HEK293 (cell line): ENCODE results near the gene PHLDB1.

Source experiments
- AEBP2 ChIP-seq: fragments of 450-650 bp; formaldehyde crosslinking; IDR thresholded peaks from 2 replicates; pipeline ENCODE4 v1.5.1; 2016; ENCODE audit warnings: missing biosample characterization, missing genetic modification characterization, borderline replicate concordance
- FEZF1 ChIP-seq: fragments of 450-650 bp; formaldehyde crosslinking; IDR thresholded peaks from 2 replicates; pipeline ENCODE4 v1.5.1; 2016; ENCODE audit warnings: missing biosample characterization, missing genetic modification characterization
- GFI1B ChIP-seq: fragments of 450-650 bp; formaldehyde crosslinking; IDR thresholded peaks from 2 replicates; pipeline ENCODE4 v1.5.1; 2016; ENCODE audit warnings: missing biosample characterization, missing genetic modification characterization
- HIC1 ChIP-seq: fragments of 450-650 bp; formaldehyde crosslinking; IDR thresholded peaks from 2 replicates; pipeline ENCODE4 v1.5.1; 2016; ENCODE audit warnings: missing biosample characterization, missing genetic modification characterization
- MEIS1 ChIP-seq: sonication (generic); formaldehyde crosslinking; IDR thresholded peaks from 2 replicates; pipeline ENCODE4 v1.8.1; 2022; ENCODE audit warnings: missing genetic modification reagents, mild to moderate bottlenecking, borderline replicate concordance
- SALL2 ChIP-seq: fragments of 450-650 bp; formaldehyde crosslinking; IDR thresholded peaks from 2 replicates; pipeline ENCODE4 v1.5.0; 2017; ENCODE audit warnings: missing biosample characterization, mild to moderate bottlenecking, missing genetic modification characterization, borderline replicate concordance
- ZBTB21 ChIP-seq: fragments of 450-650 bp; formaldehyde crosslinking; IDR thresholded peaks from 2 replicates; pipeline ENCODE4 v1.5.1; 2017; ENCODE audit warnings: missing biosample characterization, missing genetic modification characterization
- ZBTB7A ChIP-seq: fragments of 450-650 bp; formaldehyde crosslinking; IDR thresholded peaks from 2 replicates; pipeline ENCODE4 v1.5.1; 2016; ENCODE audit warnings: low read depth, missing biosample characterization, missing genetic modification characterization
- ZFHX2 ChIP-seq: fragments of 450-650 bp; formaldehyde crosslinking; conservative IDR thresholded peaks from 2 replicates; pipeline ENCODE4 v1.5.1; 2016; ENCODE audit warnings: missing biosample characterization, missing genetic modification characterization
- ZFP69B ChIP-seq: fragments of 450-650 bp; formaldehyde crosslinking; IDR thresholded peaks from 2 replicates; pipeline ENCODE4 v1.5.1; 2016; ENCODE audit warnings: missing biosample characterization, missing genetic modification characterization
- ZNF146 ChIP-seq: fragments of 450-650 bp; formaldehyde crosslinking; IDR thresholded peaks from 2 replicates; pipeline ENCODE4 v1.5.1; 2016; ENCODE audit warnings: missing biosample characterization, missing genetic modification characterization
- ZNF148 ChIP-seq: fragments of 450-650 bp; formaldehyde crosslinking; IDR thresholded peaks from 2 replicates; pipeline ENCODE4 v1.5.0; 2017; ENCODE audit warnings: missing biosample characterization, missing genetic modification characterization, borderline replicate concordance
- ZNF157 ChIP-seq: fragments of 450-650 bp; formaldehyde crosslinking; IDR thresholded peaks from 2 replicates; pipeline ENCODE4 v1.5.1; 2016; ENCODE audit warnings: missing biosample characterization, missing genetic modification characterization
- ZNF223 ChIP-seq: fragments of 450-650 bp; formaldehyde crosslinking; IDR thresholded peaks from 2 replicates; pipeline ENCODE4 v1.5.1; 2016; ENCODE audit warnings: missing biosample characterization, missing genetic modification characterization
- ZNF274 ChIP-seq, 2 experiments: fragments of 200-500 bp in 1 of 2; fragments of 450-650 bp in 1 of 2; sonication (Bioruptor generic) in 1 of 2; formaldehyde crosslinking in 1 of 2; IDR thresholded peaks; 2 replicates each; pipeline versions ENCODE4 v1.5.1 to v1.6.1; 2014 to 2016; ENCODE audit warnings: borderline replicate concordance in 1 of 2, inconsistent platforms in 1 of 2, low read length in 1 of 2, missing biosample characterization in 1 of 2, missing genetic modification characterization in 1 of 2
- ZNF280D ChIP-seq: fragments of 450-650 bp; formaldehyde crosslinking; IDR thresholded peaks from 2 replicates; pipeline ENCODE4 v1.5.1; 2016; ENCODE audit warnings: missing biosample characterization, missing genetic modification characterization
- ZNF292 ChIP-seq: fragments of 450-650 bp; formaldehyde crosslinking; IDR thresholded peaks from 2 replicates; pipeline ENCODE4 v1.5.1; 2016; ENCODE audit warnings: low read depth, missing biosample characterization, missing genetic modification characterization, borderline replicate concordance
- ZNF335 ChIP-seq: fragments of 450-650 bp; formaldehyde crosslinking; conservative IDR thresholded peaks from 2 replicates; pipeline ENCODE4 v1.5.1; 2016; ENCODE audit warnings: missing biosample characterization, missing genetic modification characterization
- ZNF354C ChIP-seq: fragments of 450-650 bp; formaldehyde crosslinking; IDR thresholded peaks from 2 replicates; pipeline ENCODE4 v1.5.1; 2016; ENCODE audit warnings: missing biosample characterization, missing genetic modification characterization, low read depth, borderline replicate concordance
- ZNF514 ChIP-seq: fragments of 450-650 bp; formaldehyde crosslinking; IDR thresholded peaks from 2 replicates; pipeline ENCODE4 v1.5.1; 2016; ENCODE audit warnings: missing biosample characterization, missing genetic modification characterization
- ZNF544 ChIP-seq: fragments of 450-650 bp; formaldehyde crosslinking; IDR thresholded peaks from 2 replicates; pipeline ENCODE4 v1.5.0; 2017; ENCODE audit warnings: missing biosample characterization, missing genetic modification characterization
- ZNF549 ChIP-seq: fragments of 450-650 bp; IDR thresholded peaks from 2 replicates; pipeline ENCODE4 v1.5.1; 2018; ENCODE audit warnings: missing biosample characterization, missing genetic modification characterization, mild to moderate bottlenecking, inconsistent platforms, moderate library complexity
- ZNF555 ChIP-seq: fragments of 450-650 bp; formaldehyde crosslinking; conservative IDR thresholded peaks from 2 replicates; pipeline ENCODE4 v1.5.1; 2017; ENCODE audit warnings: missing biosample characterization, mild to moderate bottlenecking, missing genetic modification characterization, inconsistent platforms
- ZNF561 ChIP-seq: fragments of 450-650 bp; IDR thresholded peaks from 2 replicates; pipeline ENCODE4 v1.5.1; 2018; ENCODE audit warnings: missing biosample characterization, missing genetic modification characterization, borderline replicate concordance
- ZNF623 ChIP-seq: fragments of 450-650 bp; formaldehyde crosslinking; IDR thresholded peaks from 2 replicates; pipeline ENCODE4 v1.5.1; 2016; ENCODE audit warnings: missing biosample characterization, missing genetic modification characterization
- ZNF658 ChIP-seq: fragments of 450-650 bp; formaldehyde crosslinking; IDR thresholded peaks from 2 replicates; pipeline ENCODE4; 2016; ENCODE audit warnings: missing biosample characterization, missing genetic modification characterization
- ZNF660 ChIP-seq: fragments of 450-650 bp; IDR thresholded peaks from 2 replicates; pipeline ENCODE4 v1.5.1; 2018; ENCODE audit warnings: missing biosample characterization, mild to moderate bottlenecking, missing genetic modification characterization
- ZNF776 ChIP-seq: fragments of 450-650 bp; formaldehyde crosslinking; IDR thresholded peaks from 2 replicates; pipeline ENCODE4 v1.5.0; 2017; ENCODE audit warnings: missing biosample characterization, missing genetic modification characterization, borderline replicate concordance
- ZSCAN23 ChIP-seq: fragments of 450-650 bp; formaldehyde crosslinking; IDR thresholded peaks from 2 replicates; pipeline ENCODE4 v1.5.1; 2016; ENCODE audit warnings: missing biosample characterization, missing genetic modification characterization
- TF ChIP-seq, protein P1 (sequence below): fragments of 450-650 bp; formaldehyde crosslinking; IDR thresholded peaks from 2 replicates; pipeline ENCODE4 v1.5.1; 2016; ENCODE audit warnings: missing biosample characterization, missing genetic modification characterization

The PHLDB1 gene

DNA sequence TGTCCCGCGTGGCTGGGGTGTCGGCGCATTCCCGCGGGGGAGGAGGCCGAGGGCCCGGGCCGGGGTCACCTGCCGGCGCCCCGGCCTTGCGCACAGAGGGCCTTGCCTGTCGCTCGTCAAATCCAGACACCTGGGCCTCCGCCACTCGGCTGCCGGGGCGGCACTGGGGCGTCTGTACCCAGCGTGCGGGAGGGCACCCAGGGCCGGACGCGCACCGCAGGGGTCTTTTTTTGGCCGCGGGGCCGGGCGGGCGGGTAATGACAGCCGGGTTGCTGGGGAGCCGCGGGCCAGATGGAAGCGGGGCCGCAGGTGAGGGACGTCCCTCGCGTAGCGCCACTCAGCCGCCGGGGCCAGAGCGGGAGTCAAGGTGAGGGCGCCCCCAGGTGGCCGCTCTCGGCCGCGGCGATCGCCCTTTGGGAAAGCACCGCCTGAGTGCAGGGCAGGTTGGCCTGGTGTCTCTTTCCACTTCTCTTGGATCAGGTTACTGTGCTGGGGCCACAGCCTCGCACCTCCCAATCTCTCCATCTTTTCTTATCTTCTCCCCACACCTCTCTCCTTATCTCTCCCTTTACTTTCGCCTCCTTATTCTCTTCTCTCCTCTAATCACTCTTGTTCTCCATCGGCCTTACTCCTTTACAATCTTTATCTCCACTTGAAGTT is 3.5 kb downstream of the PHLDB1 start (continued):
- TF ChIP-seq ZSCAN23, result no peak
- no peak for TF ChIP-seq ZNF660 (tag by site-specific recombination)
- TF ChIP-seq ZNF148 (tag by site-specific recombination), result no peak
- no peak for TF ChIP-seq ZNF292 (tag by site-specific recombination)
- TF ChIP-seq ZNF544 (tag by site-specific recombination), result no peak
- no peak for TF ChIP-seq ZBTB21 (tag by site-specific recombination)
- no peak for TF ChIP-seq ZNF223 (tag by site-specific recombination)
- TF ChIP-seq ZNF514 (tag by site-specific recombination), result no peak
- TF ChIP-seq ZNF146 (tag by site-specific recombination), result no peak
- no peak for TF ChIP-seq ZNF776 (tag by site-specific recombination)
- TF ChIP-seq HIC1 (tag by site-specific recombination), result no peak
- TF ChIP-seq ZNF555 (tag by site-specific recombination), result no peak
- TF ChIP-seq ZFHX2, result no peak; the same call in 1 of the 2 replicates
- no peak for TF ChIP-seq ZNF280D
- TF ChIP-seq AEBP2, result no peak
- TF ChIP-seq ZBTB7A (tag by site-specific recombination), result no peak
- no peak for TF ChIP-seq ZNF561
- no peak for TF ChIP-seq ZNF157
- no peak for TF ChIP-seq ZNF658 (tag by site-specific recombination)
- TF ChIP-seq ZNF549, result no peak
- no peak for TF ChIP-seq MEIS1
- TF ChIP-seq ZNF274 (IDR thresholded peaks at IDR 0.05; ENCODE audit: low read length), result no peak
- TF ChIP-seq ZNF274 (tag by site-specific recombination; IDR thresholded peaks at IDR 0.05; ENCODE audit: borderline replicate concordance), result no peak
- TF ChIP-seq SALL2, result no peak
- no peak for TF ChIP-seq FEZF1 (tag by site-specific recombination)
- TF ChIP-seq ZFP69B (tag by site-specific recombination), result 0 out of 2 replicates have a peak, but pooled peaks have one; percentile 39
- 0 out of 2 replicates have a peak, but pooled peaks have one; percentile 14 for TF ChIP-seq ZNF335 (tag by site-specific recombination)
- no peak for TF ChIP-seq GFI1B (tag by site-specific recombination)
- no peak for TF ChIP-seq ZNF354C (tag by site-specific recombination)
- TF ChIP-seq, protein P1, sequence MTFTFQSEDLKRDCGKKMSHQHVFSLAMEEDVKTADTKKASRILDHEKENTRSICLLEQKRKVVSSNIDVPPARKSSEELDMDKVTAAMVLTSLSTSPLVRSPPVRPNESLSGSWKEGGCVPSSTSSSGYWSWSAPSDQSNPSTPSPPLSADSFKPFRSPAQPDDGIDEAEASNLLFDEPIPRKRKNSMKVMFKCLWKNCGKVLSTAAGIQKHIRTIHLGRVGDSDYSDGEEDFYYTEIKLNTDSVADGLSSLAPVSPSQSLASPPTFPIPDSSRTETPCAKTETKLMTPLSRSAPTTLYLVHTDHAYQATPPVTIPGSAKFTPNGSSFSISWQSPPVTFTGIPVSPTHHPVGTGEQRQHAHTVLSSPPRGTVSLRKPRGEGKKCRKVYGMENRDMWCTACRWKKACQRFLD, result no peak
- TF ChIP-seq ZNF623 (tag by site-specific recombination), result no peak
